Measurements from ENCODE around the gene PRKCA.

The PRKCA gene

DNA sequence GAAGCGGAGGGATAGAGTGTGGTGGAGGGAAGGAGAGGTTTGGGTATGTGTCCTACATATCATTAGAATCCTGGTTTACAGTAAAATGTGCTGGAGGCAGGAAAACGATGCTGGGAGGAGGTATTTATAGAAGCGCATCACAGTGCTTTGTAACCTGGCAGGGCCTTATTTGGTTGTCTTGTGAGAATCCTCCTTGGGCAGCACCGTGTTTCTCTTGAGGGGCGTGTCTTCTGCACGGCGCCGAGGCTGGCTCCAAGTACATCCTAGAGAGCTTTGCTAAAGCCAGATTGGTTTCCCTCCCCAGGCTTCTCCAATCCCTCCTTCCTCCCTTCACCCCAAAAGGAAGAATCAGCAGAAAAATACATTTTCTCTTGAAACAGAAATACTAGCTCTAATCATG is 556.9 kb downstream of the PRKCA start:
- DNase-seq = no peak

DNA sequence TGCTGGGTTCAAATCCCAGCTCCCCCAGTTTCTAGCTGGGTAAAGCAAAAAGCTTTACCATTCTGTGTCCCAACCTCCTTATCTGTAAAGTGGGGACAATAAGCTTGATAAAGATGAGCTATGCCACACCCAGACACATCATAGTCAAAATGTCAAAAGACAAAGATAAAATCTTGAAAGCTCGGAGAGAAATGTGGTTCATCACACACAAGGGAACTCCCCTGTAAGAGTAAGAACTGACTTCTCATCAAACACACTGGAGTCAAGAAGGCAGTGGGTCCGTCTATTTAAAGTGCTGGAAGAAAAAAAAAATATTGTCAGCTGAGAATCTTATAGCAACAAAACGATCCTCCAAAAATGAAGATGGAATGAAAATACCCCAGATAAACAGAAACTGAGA is 557.8 kb downstream of the PRKCA start:
- no peak for DNase-seq

All from CD4-positive, alpha-beta T cell treated with Interleukin-4 for 4 hours (primary cell).